OCI-LY3 (cell line): ENCODE measurements around the gene EPHB2.

Experiments
- H2AFZ ChIP-seq: fragments of 200-600, 300-600 bp; shearing (Covaris generic); 2 replicates; pipeline ENCODE4 v1.6.0; 2014; ENCODE audit warnings: antibody characterized with exemption, low read depth, low read length
- H3K27ac ChIP-seq: fragments of 200-600, 300-600 bp; sonication (generic); 2 replicates; pipeline ENCODE4 v1.5.1; 2014; ENCODE audit warnings: mild to moderate bottlenecking, low read length, moderate library complexity, mixed read lengths
- H3K27me3 ChIP-seq: fragments of 200-600, 300-600 bp; sonication (generic); 2 replicates; pipeline ENCODE4 v1.6.1; 2014; ENCODE audit warnings: low read depth, low read length, mixed read lengths
- H3K36me3 ChIP-seq: fragments of 200-600, 300-600 bp; sonication (generic); replicated peaks from 2 replicates; pipeline ENCODE3; 2014; ENCODE audit warnings: low read depth, low read length, mixed read lengths
- H3K4me1 ChIP-seq: fragments of 300-600, 200-600 bp; sonication (generic); 2 replicates; pipeline ENCODE4 v1.6.1; 2014; ENCODE audit warnings: low read length, mixed read lengths
- H3K4me2 ChIP-seq: fragments of 200-600, 300-600 bp; sonication (generic); 2 replicates; pipeline ENCODE4 v1.6.1; 2014; ENCODE audit warnings: low read length, mixed read lengths
- H3K4me3 ChIP-seq: fragments of 300-600, 200-600 bp; sonication (generic); 2 replicates; pipeline ENCODE4 v1.5.1; 2014; ENCODE audit warnings: antibody characterized with exemption, mild to moderate bottlenecking, low read length, moderate library complexity
- H3K79me2 ChIP-seq: fragments of 300-600, 200-600 bp; shearing (Covaris generic); 2 replicates; pipeline ENCODE4 v1.6.1; 2014; ENCODE audit warnings: mild to moderate bottlenecking, low read length, mixed read lengths
- H3K9ac ChIP-seq: fragments of 300-600, 200-600 bp; shearing (Covaris generic); 2 replicates; pipeline ENCODE4 v1.6.0; 2014; ENCODE audit warnings: mild to moderate bottlenecking, low read length, moderate library complexity
- H3K9me3 ChIP-seq: fragments of 200-600, 300-600 bp; shearing (Covaris generic); 2 replicates; pipeline ENCODE4 v1.6.1; 2014; ENCODE audit warnings: low read length, mixed read lengths; ENCODE audit not compliant: insufficient read depth
- H4K20me1 ChIP-seq: fragments of 200-600, 300-600 bp; sonication (generic); 2 replicates; pipeline ENCODE4 v1.6.1; 2016; ENCODE audit warnings: low read length, mixed read lengths; ENCODE audit not compliant: insufficient read depth
- EZH2phosphoT487 ChIP-seq: fragments of 200-600 bp; shearing (Covaris generic); IDR thresholded peaks from 2 replicates; pipeline ENCODE4 v1.6.1; 2018; ENCODE audit warnings: antibody characterized with exemption, mixed run types, low read depth
- TF ChIP-seq, protein P1 (sequence below): fragments of 200-600, 300-600 bp; sonication (generic); IDR thresholded peaks from 2 replicates; pipeline ENCODE4 v1.5.1; 2014; ENCODE audit warnings: antibody characterized with exemption, low read length, low read depth

The EPHB2 gene

GRCh38 chr1:22849770-22850169, 139.1 kb downstream of the EPHB2 start:
- TF ChIP-seq, protein P1, sequence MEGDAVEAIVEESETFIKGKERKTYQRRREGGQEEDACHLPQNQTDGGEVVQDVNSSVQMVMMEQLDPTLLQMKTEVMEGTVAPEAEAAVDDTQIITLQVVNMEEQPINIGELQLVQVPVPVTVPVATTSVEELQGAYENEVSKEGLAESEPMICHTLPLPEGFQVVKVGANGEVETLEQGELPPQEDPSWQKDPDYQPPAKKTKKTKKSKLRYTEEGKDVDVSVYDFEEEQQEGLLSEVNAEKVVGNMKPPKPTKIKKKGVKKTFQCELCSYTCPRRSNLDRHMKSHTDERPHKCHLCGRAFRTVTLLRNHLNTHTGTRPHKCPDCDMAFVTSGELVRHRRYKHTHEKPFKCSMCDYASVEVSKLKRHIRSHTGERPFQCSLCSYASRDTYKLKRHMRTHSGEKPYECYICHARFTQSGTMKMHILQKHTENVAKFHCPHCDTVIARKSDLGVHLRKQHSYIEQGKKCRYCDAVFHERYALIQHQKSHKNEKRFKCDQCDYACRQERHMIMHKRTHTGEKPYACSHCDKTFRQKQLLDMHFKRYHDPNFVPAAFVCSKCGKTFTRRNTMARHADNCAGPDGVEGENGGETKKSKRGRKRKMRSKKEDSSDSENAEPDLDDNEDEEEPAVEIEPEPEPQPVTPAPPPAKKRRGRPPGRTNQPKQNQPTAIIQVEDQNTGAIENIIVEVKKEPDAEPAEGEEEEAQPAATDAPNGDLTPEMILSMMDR: no peak
- no peak for TF ChIP-seq EZH2phosphoT487
- Histone ChIP-seq H2AFZ (no peak overlapping the region), H3K4me1 (peaks cover 4% of the 10 kb centered on the region; the same call in 1 of the 2 replicates), H3K9ac (no peak overlapping the region), H3K36me3 (no peaks in the 10 kb centered on the region), H3K27ac (no peak overlapping the region), H4K20me1 (no peaks in the 10 kb centered on the region), H3K79me2 (no peaks in the 10 kb centered on the region), H3K4me2 (no peak overlapping the region), H3K27me3 (no peaks in the 10 kb centered on the region), H3K4me3 (no peak overlapping the region), H3K9me3 (no peaks in the 10 kb centered on the region)

DNA sequence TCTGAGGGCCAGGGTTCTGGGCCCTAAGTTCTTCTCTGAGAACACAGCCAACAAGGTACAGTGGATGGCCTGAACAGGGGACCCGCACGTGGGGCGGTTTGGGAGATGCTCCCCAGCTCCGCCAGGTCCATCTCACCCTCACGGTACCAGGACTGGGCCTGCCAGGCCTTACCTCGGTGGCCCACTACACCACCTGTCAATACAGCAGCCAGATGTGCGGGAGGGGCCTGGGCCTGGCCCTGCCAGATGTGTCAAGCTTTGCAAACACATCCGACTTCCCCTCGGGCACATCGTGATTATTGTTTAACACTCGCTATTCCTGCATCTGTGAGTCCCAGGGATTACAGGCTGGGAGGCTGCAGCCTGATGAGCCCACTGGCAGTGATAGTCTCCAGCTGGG, 139.6 kb downstream of the EPHB2 start:
- Histone ChIP-seq H4K20me1 (no peaks in the 10 kb centered on the region), H3K36me3 (no peaks in the 10 kb centered on the region), H3K4me2 (no peak overlapping the region), H3K9ac (no peak overlapping the region), H3K27ac (no peak overlapping the region), H3K9me3 (no peaks in the 10 kb centered on the region), H3K27me3 (no peaks in the 10 kb centered on the region), H2AFZ (no peak overlapping the region), H3K79me2 (no peaks in the 10 kb centered on the region), H3K4me3 (no peak overlapping the region), H3K4me1 (peaks cover 5% of the 10 kb centered on the region; the same call in 1 of the 2 replicates)
- TF ChIP-seq, protein P1: no peak
- TF ChIP-seq EZH2phosphoT487: no peak

- no peak overlapping the region for H3K27ac ChIP-seq
- TF ChIP-seq, protein P1: no peak
- no peak for TF ChIP-seq EZH2phosphoT487
- peaks cover 5% of the 10 kb centered on the region; the same call in 1 of the 2 replicates for H3K4me1 ChIP-seq
- H3K9ac ChIP-seq: no peak overlapping the region
- H3K9me3 ChIP-seq: no peaks in the 10 kb centered on the region
- H3K27me3 ChIP-seq: no peaks in the 10 kb centered on the region
- H3K4me2 ChIP-seq: no peak overlapping the region
- no peak overlapping the region for H3K4me3 ChIP-seq
- H2AFZ ChIP-seq: no peak overlapping the region
- H4K20me1 ChIP-seq: no peaks in the 10 kb centered on the region
- no peaks in the 10 kb centered on the region for H3K79me2 ChIP-seq
- no peaks in the 10 kb centered on the region for H3K36me3 ChIP-seq
Observed at GRCh38 chr1:22850681-22851080, 140.0 kb downstream of the EPHB2 start.

DNA sequence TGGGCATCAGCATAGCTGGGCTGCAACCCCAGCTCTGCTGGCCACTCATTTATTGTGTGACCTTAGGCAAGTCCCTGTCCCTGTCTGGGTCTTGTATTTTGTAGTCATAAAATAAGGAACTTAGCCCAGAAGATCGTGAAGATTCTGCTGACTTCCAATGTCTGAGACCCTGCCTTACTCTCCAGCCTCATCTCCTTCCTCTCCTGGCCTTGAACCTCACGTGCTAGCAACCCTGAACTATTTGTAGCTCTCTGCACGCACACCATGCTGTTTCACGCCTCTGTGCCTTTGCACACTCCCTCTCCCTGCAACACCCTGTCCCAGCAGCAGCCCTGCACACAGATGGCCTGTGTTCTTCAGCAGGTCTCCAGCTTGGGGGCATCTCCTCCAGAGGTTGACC, 140.9 kb downstream of the EPHB2 start:
- Histone ChIP-seq H3K79me2 (no peaks in the 10 kb centered on the region), H4K20me1 (no peaks in the 10 kb centered on the region), H3K36me3 (no peaks in the 10 kb centered on the region), H3K9me3 (no peaks in the 10 kb centered on the region), H3K9ac (no peak overlapping the region), H3K4me1 (peaks cover 5% of the 10 kb centered on the region; the same call in 1 of the 2 replicates), H3K4me3 (no peak overlapping the region), H3K4me2 (no peak overlapping the region), H3K27me3 (no peaks in the 10 kb centered on the region), H2AFZ (no peak overlapping the region), H3K27ac (no peak overlapping the region)
- TF ChIP-seq, protein P1: no peak
- TF ChIP-seq EZH2phosphoT487: no peak
